Caco-2 (cell line): ENCODE data around the gene KDM4B. TPM values are rescaled to one million over a fixed set of nuclear protein-coding genes. Genes with fewer than 3 reads are reported as not detected.
A peak's percentile ranks its signal among the peaks of the same experiment; 100 is the strongest.

ENCODE experiments used
- BruUV-seq: library from RNA; stranded (reverse); fragments of 400-500 nt; replicated peaks from 2 replicates; lab custom pipeline; 2021; lab: Mats Ljungman, UMichigan
- CTCF ChIA-PET: fragments of 300-600 bp; sonication (Branson Sonifier 250); formaldehyde crosslinking; loops from one replicate; lab custom pipeline; 2022; ENCODE audit warnings: antibody characterized with exemption; lab: Charles Lee
- POLR2A ChIA-PET: fragments of 300-600 bp; sonication (Branson Sonifier 250); formaldehyde crosslinking; loops from one replicate; lab custom pipeline; 2022; ENCODE audit warnings: antibody characterized with exemption; lab: Charles Lee
- DNase-seq, 2 experiments: peaks; one replicate each; pipeline versions ENCODE4 v3.0.0 to v3.0.0-alpha.2; 2020 to 2022
- H3K27me3 ChIP-seq: replicated peaks from 2 replicates; pipeline ENCODE4 v1.6.0; 2011; ENCODE audit warnings: low read length; ENCODE audit not compliant: control insufficient read depth, insufficient read depth
- H3K36me3 ChIP-seq: 2 replicates; pipeline ENCODE4 v1.5.1; 2011; ENCODE audit warnings: low read length; ENCODE audit not compliant: control insufficient read depth, insufficient read depth
- H3K4me1 ChIP-seq: fragments of 250-450 bp; sonication (Bioruptor Pico); 2 replicates; pipeline ENCODE4 v1.5.1; 2020; ENCODE audit warnings: mild to moderate bottlenecking
- H3K4me3 ChIP-seq: 2 replicates; pipeline ENCODE4 v1.5.1; 2011; ENCODE audit warnings: low read depth, mild to moderate bottlenecking, control low read depth, low read length
- H3K9me3 ChIP-seq: fragments of 250-450 bp; sonication (Bioruptor Pico); 2 replicates; pipeline ENCODE4 v1.5.1; 2020; ENCODE audit warnings: mild to moderate bottlenecking, moderate library complexity
- H3K27ac Mint-ChIP-seq: one replicate; pipeline ENCODE4 v1.8.0; 2022; ENCODE audit warnings: mixed read lengths; ENCODE audit not compliant: unreplicated experiment
- H3K27me3 Mint-ChIP-seq: one replicate; pipeline ENCODE4 v1.8.0; 2022; ENCODE audit warnings: mixed read lengths; ENCODE audit not compliant: insufficient read depth, unreplicated experiment
- H3K36me3 Mint-ChIP-seq: one replicate; pipeline ENCODE4 v1.8.0; 2022; ENCODE audit warnings: mild to moderate bottlenecking, mixed read lengths; ENCODE audit not compliant: insufficient read depth, unreplicated experiment
- H3K4me1 Mint-ChIP-seq: one replicate; pipeline ENCODE4 v1.8.0; 2022; ENCODE audit warnings: low read depth, mixed read lengths; ENCODE audit not compliant: unreplicated experiment
- H3K4me3 Mint-ChIP-seq: one replicate; pipeline ENCODE4 v1.8.0; 2022; ENCODE audit warnings: mild to moderate bottlenecking, moderate library complexity, mixed read lengths; ENCODE audit not compliant: unreplicated experiment
- H3K9me3 Mint-ChIP-seq: one replicate; pipeline ENCODE4 v1.8.0; 2022; ENCODE audit warnings: mixed read lengths; ENCODE audit not compliant: unreplicated experiment
- intact Hi-C: fragments of 100-400 bp; cut with micrococcal nuclease; formaldehyde crosslinking; loops from one replicate; pipeline ENCODE4 v1.10.0; 2022; ENCODE audit not compliant: unreplicated experiment
- total RNA-seq: library from RNA; stranded (reverse); gene quantifications from 2 replicates; pipeline ENCODE4 v1.2.3, GENCODE V29; 2022
- TF ChIP-seq, protein P1 (sequence below), 2 experiments: fragments of 200-600 bp in 1 of 2; IDR thresholded peaks; 1 replicate in 1 of 2; 2 replicates in 1 of 2; pipeline versions ENCODE4 v1.5.1 to v1.8.0; 2011 to 2022; ENCODE audit warnings: antibody characterized with exemption in 1 of 2, control low read depth in 1 of 2, inconsistent platforms in 1 of 2, low read depth in 1 of 2, low read length in 1 of 2, mild to moderate bottlenecking in 1 of 2, moderate library complexity in 1 of 2; ENCODE audit not compliant: insufficient read depth in 1 of 2, severe bottlenecking in 1 of 2, unreplicated experiment in 1 of 2

KDM4B gene
- total RNA-seq, 1 experiment from 2014 or later: 27.4 TPM

DNA sequence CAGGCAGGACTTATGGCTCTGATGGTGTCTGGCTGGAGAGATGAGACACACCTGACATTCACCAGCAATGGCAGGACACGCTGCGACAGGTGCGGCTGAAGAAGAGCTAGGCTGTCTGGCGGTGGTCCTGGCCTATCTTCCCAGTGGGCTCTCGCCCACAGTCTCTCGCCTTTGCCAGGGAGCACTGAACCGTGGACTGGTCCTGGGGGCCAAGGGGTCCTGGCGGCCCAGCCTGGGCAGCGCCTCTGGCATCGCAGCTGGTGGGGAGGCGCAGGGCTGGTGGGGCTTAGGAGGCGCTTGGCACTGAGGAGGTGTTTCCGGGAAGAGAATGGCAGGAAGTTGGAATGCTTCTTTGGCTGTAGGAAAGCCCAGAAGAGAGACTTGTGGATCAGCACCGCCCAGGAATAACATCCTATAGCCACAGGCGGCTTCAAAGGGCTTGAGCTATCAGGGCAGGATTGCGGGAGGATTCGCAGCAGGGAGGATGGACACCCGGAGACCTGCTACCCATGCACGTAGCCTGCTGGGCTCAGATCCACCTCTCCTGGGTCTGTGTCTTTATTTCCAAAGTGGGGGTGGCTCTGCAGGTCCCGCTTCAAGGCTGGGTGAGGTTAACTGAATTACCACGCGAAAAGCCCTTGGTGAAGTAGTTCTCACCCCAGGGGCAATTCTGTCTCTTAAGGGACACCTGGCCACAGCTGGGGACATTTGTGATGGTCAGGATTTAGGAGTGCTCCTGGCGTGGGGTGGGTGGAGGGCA, 14.6 kb downstream of the KDM4B start:
- Mint-ChIP-seq H3K4me3 (no peak overlapping the region), H3K27ac (no peak overlapping the region), H3K9me3 (no peaks in the 10 kb centered on the region), H3K4me1 (peaks cover 19% of the 10 kb centered on the region), H3K36me3 (peaks cover 18% of the 10 kb centered on the region), H3K27me3 (no peaks in the 10 kb centered on the region)
- no peaks in the 10 kb centered on the region for H3K27me3 ChIP-seq
- no peaks in the 10 kb centered on the region for H3K9me3 ChIP-seq
- H3K36me3 ChIP-seq: no peaks in the 10 kb centered on the region
- H3K4me3 ChIP-seq: no peak overlapping the region
- intact Hi-C loops: no loop called here
- BruUV-seq: no TSS peak
- CTCF ChIA-PET: interaction anchor here (0.7 kb wide), 1 partner anchor 155 kb away, joined by 3 read pairs; no protein-coding TSS in a partner anchor
- no peak for DNase-seq
- TF ChIP-seq, protein P1, sequence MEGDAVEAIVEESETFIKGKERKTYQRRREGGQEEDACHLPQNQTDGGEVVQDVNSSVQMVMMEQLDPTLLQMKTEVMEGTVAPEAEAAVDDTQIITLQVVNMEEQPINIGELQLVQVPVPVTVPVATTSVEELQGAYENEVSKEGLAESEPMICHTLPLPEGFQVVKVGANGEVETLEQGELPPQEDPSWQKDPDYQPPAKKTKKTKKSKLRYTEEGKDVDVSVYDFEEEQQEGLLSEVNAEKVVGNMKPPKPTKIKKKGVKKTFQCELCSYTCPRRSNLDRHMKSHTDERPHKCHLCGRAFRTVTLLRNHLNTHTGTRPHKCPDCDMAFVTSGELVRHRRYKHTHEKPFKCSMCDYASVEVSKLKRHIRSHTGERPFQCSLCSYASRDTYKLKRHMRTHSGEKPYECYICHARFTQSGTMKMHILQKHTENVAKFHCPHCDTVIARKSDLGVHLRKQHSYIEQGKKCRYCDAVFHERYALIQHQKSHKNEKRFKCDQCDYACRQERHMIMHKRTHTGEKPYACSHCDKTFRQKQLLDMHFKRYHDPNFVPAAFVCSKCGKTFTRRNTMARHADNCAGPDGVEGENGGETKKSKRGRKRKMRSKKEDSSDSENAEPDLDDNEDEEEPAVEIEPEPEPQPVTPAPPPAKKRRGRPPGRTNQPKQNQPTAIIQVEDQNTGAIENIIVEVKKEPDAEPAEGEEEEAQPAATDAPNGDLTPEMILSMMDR (IDR thresholded peaks at IDR 0.05; ENCODE audit: insufficient read depth in 1 of 2, low read depth in 1 of 2, low read length in 1 of 2, severe bottlenecking in 1 of 2, unreplicated experiment in 1 of 2): no peak
- POLR2A ChIA-PET: no interaction called here
- peaks cover 21% of the 10 kb centered on the region for H3K4me1 ChIP-seq

DNA sequence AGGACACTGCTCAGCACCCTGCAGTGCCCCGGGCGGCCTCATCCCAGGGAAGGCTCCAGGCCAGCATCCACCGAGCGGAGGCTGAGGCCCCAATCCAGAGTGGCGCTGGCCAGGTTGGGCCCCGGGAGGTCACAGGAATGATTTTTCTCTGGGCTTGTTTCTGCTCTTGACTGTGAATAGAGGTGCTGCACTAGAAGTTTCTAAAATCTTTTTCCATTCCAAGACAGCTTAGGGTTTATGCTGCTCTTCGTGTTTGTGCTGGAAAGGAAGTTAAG, 15.1 kb downstream of the KDM4B start:
- Mint-ChIP-seq H3K4me1 (peaks cover 19% of the 10 kb centered on the region), H3K9me3 (no peaks in the 10 kb centered on the region), H3K4me3 (no peak overlapping the region), H3K36me3 (peaks cover 16% of the 10 kb centered on the region), H3K27ac (peak overlapping the region; percentile 50), H3K27me3 (no peaks in the 10 kb centered on the region)
- no peak for DNase-seq
- CTCF ChIA-PET: no interaction called here
- H3K4me1 ChIP-seq: peaks cover 25% of the 10 kb centered on the region
- no peaks in the 10 kb centered on the region for H3K27me3 ChIP-seq
- no TSS peak for BruUV-seq
- TF ChIP-seq, protein P1 (IDR thresholded peaks at IDR 0.05; ENCODE audit: insufficient read depth in 1 of 2, low read depth in 1 of 2, low read length in 1 of 2, severe bottlenecking in 1 of 2, unreplicated experiment in 1 of 2): no peak
- POLR2A ChIA-PET: no interaction called here
- no peaks in the 10 kb centered on the region for H3K36me3 ChIP-seq
- intact Hi-C loops: no loop called here
- no peak overlapping the region for H3K4me3 ChIP-seq
- no peaks in the 10 kb centered on the region for H3K9me3 ChIP-seq

DNA sequence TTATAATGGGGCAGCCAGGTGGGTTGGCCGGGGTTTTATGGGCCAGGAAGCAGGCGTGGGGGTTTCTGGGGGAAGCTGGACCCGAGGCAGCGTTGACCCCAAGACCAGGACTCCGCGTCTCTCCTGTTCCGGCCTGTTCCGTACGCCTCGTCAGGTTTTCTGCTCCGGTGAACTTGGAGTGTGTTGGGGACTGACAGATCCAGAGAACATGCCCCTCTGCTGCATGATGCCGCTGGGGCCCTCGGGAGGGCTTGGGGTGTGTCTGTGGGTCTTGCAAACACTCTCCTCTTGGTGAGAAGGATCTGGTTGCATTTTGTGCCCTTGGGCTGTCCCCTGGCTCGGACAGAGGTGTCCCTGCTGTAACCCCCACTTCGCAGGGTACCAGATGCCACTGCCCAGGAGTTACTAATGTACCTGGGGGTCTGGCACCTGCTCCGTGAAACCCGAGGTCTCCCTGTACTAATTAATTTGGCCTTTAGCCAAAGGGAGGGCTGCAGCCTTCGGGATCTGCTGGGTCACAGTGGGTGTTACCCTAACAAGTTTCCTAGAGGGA, 15.6 kb downstream of the KDM4B start:
- DNase-seq: no peak
- Mint-ChIP-seq H3K27ac (peak overlapping the region; percentile 50), H3K27me3 (no peaks in the 10 kb centered on the region), H3K36me3 (peaks cover 11% of the 10 kb centered on the region), H3K9me3 (no peaks in the 10 kb centered on the region), H3K4me1 (peaks cover 19% of the 10 kb centered on the region), H3K4me3 (no peak overlapping the region)
- no peaks in the 10 kb centered on the region for H3K9me3 ChIP-seq
- TF ChIP-seq, protein P1 (IDR thresholded peaks at IDR 0.05; ENCODE audit: insufficient read depth in 1 of 2, low read depth in 1 of 2, low read length in 1 of 2, severe bottlenecking in 1 of 2, unreplicated experiment in 1 of 2): no peak
- no peaks in the 10 kb centered on the region for H3K27me3 ChIP-seq
- no TSS peak for BruUV-seq
- ChIA-PET POLR2A (no interaction called here), CTCF (interaction anchor here (0.5 to 0.6 kb wide), 2 partner anchors 16 to 142 kb away, joined by 3 to 6 read pairs; partner anchors contain the start of gene KDM4B)
- H3K4me3 ChIP-seq: no peak overlapping the region
- no peaks in the 10 kb centered on the region for H3K36me3 ChIP-seq
- intact Hi-C loops: no loop called here
- H3K4me1 ChIP-seq: peaks cover 25% of the 10 kb centered on the region
